HL-60/S4 treated with phorbol 12-myristate 13-acetate at 8.2 ng/mL for 4 days and 3 days (cell line): ENCODE results near the gene NR2F1-AS1.
"Not testable (repeated sequence)": the region's sequence is repeated elsewhere in the genome, so short reads cannot be mapped to it uniquely, and the experiment has no call there.

Source experiments
- in situ Hi-C: fragments of 300-500 bp; cut with MboI; formaldehyde crosslinking; loops from 2 replicates; pipeline ENCODE4 v1.15.0; 2022; ENCODE audit warnings: low sequenced_read_pairs

The NR2F1-AS1 gene

GRCh38 chr5:93401634-93402213 lies 179.3 kb downstream of the NR2F1-AS1 start:
- in situ Hi-C loops, result no loop called here

- in situ Hi-C loops, result no loop called here
These were observed 181.3 kb downstream of the NR2F1-AS1 start for GRCh38 chr5:93399675-93400074.

- in situ Hi-C loops, result no loop called here
These were observed 185.0 kb downstream of the NR2F1-AS1 start for GRCh38 chr5:93395971-93396379.

- in situ Hi-C loops, result no loop called here
These were observed 186.0 kb downstream of the NR2F1-AS1 start for GRCh38 chr5:93395010-93395409.

GRCh38 chr5:93394301-93394700 lies 186.7 kb downstream of the NR2F1-AS1 start:
- in situ Hi-C loops, result no loop called here

- in situ Hi-C loops, result not testable (repeated sequence)
These were observed 189.8 kb downstream of the NR2F1-AS1 start for GRCh38 chr5:93391169-93391568.

GRCh38 chr5:93385655-93386054 lies 195.4 kb downstream of the NR2F1-AS1 start:
- in situ Hi-C loops, result no loop called here

- in situ Hi-C loops, result no loop called here
These were observed 196.0 kb downstream of the NR2F1-AS1 start for GRCh38 chr5:93384995-93385394.

GRCh38 chr5:93384026-93384425 lies 197.0 kb downstream of the NR2F1-AS1 start:
- in situ Hi-C loops, result no loop called here

GRCh38 chr5:93382188-93382825 lies 198.7 kb downstream of the NR2F1-AS1 start:
- in situ Hi-C loops, result no loop called here

GRCh38 chr5:93381057-93381456 lies 200.0 kb downstream of the NR2F1-AS1 start:
- in situ Hi-C loops, result no loop called here

GRCh38 chr5:93378073-93378472 lies 202.9 kb downstream of the NR2F1-AS1 start:
- in situ Hi-C loops, result no loop called here

- in situ Hi-C loops, result no loop called here
These were observed 209.1 kb downstream of the NR2F1-AS1 start for GRCh38 chr5:93371893-93372292.

- in situ Hi-C loops, result no loop called here
These were observed 216.6 kb downstream of the NR2F1-AS1 start for GRCh38 chr5:93364378-93364777.

- in situ Hi-C loops, result no loop called here
These were observed 220.5 kb downstream of the NR2F1-AS1 start for GRCh38 chr5:93360436-93361088.

GRCh38 chr5:93359960-93360305 lies 221.1 kb downstream of the NR2F1-AS1 start:
- in situ Hi-C loops, result no loop called here
